Amniotic epithelial cell (primary cell): ENCODE measurements around the gene USB1.

Experiments
- DNase-seq: peaks from one replicate; pipeline ENCODE4 v3.0.0-alpha.2; 2010; ENCODE audit warnings: low read depth

Gene USB1

GRCh38 chr16:58034774-58035173, 33.6 kb downstream of the USB1 start:
- DNase-seq = no peak

GRCh38 chr16:58035356-58036170, 34.4 kb downstream of the USB1 start:
- DNase-seq = no peak

- no peak for DNase-seq
These were observed 35.7 kb downstream of the USB1 start for GRCh38 chr16:58036943-58037342.

GRCh38 chr16:58037365-58038057, 36.3 kb downstream of the USB1 start:
- DNase-seq = no peak

GRCh38 chr16:58038219-58038641, 37.0 kb downstream of the USB1 start:
- no peak for DNase-seq

GRCh38 chr16:58039829-58040495, 38.8 kb downstream of the USB1 start:
- DNase-seq = no peak

- DNase-seq = no peak
These were observed 39.3 kb downstream of the USB1 start for GRCh38 chr16:58040496-58040846.

GRCh38 chr16:58040945-58041627, 39.9 kb downstream of the USB1 start:
- DNase-seq = no peak

GRCh38 chr16:58041628-58041955, 40.4 kb downstream of the USB1 start:
- no peak for DNase-seq

- DNase-seq = no peak
These were observed 41.0 kb downstream of the USB1 start for GRCh38 chr16:58042001-58042885.

GRCh38 chr16:58042886-58043515, 41.8 kb downstream of the USB1 start:
- DNase-seq = no peak

GRCh38 chr16:58043571-58044155, 42.5 kb downstream of the USB1 start:
- DNase-seq = no peak

- DNase-seq = no peak
These were observed 43.2 kb downstream of the USB1 start for GRCh38 chr16:58044266-58045019.

GRCh38 chr16:58045096-58045495, 43.9 kb downstream of the USB1 start:
- no peak for DNase-seq

- no peak for DNase-seq
These were observed 45.1 kb downstream of the USB1 start for GRCh38 chr16:58046054-58046881.

- no peak for DNase-seq
These were observed 45.7 kb downstream of the USB1 start for GRCh38 chr16:58046936-58047335.

GRCh38 chr16:58047557-58048348, 46.5 kb downstream of the USB1 start:
- DNase-seq = no peak
